ENCODE data around the gene CFAP299.

Gene CFAP299

GRCh38 chr4:80619070-80619674 lies 283.6 kb downstream of the CFAP299 start:
- Histone ChIP-seq H2AFZ (ENCODE audit: low read length) (no peak overlapping the region), H4K20me1 (ENCODE audit: insufficient read depth, low read length) (no peaks in the 10 kb centered on the region), H3K9me2 (replicated peaks; ENCODE audit: insufficient read depth, low read length) (no peaks in the 10 kb centered on the region), H3K27me3 (replicated peaks; ENCODE audit: insufficient read depth, low read length) (no peaks in the 10 kb centered on the region), H3K4me1 (ENCODE audit: low read length) (no peaks in the 10 kb centered on the region), H3K4me2 (ENCODE audit: low read depth, low read length) (no peak overlapping the region), H3K9ac (ENCODE audit: low read length) (no peak overlapping the region), H3K4me3 (ENCODE audit: low read length) (no peak overlapping the region), H3F3A (ENCODE audit: insufficient read depth, low read length) (no peaks in the 10 kb centered on the region), H3K36me3 (replicated peaks; ENCODE audit: insufficient read depth, low read length) (no peaks in the 10 kb centered on the region), H3K9me3 (replicated peaks; ENCODE audit: insufficient read depth, low read length) (no peaks in the 10 kb centered on the region), H3K27ac (ENCODE audit: low read length) (no peak overlapping the region), H3K79me2 (ENCODE audit: low read length) (no peaks in the 10 kb centered on the region)
- peak; percentile 31 for DNase-seq
- TF ChIP-seq CTCF (IDR thresholded peaks at IDR 0.05; ENCODE audit: low read length) (peak; percentile 39), EZH2phosphoT487 (IDR thresholded peaks at IDR 0.05; ENCODE audit: low read length) (no peak), EZH2 (optimal IDR thresholded peaks at IDR 0.05; ENCODE audit: low read depth, low read length) (no peak)

GRCh38 chr4:80631861-80632260 lies 296.3 kb downstream of the CFAP299 start:
- no peak for TF ChIP-seq CTCF (IDR thresholded peaks at IDR 0.05; ENCODE audit: low read length)
- no peak for TF ChIP-seq EZH2phosphoT487 (IDR thresholded peaks at IDR 0.05; ENCODE audit: low read length)
- no peak for TF ChIP-seq EZH2 (optimal IDR thresholded peaks at IDR 0.05; ENCODE audit: low read depth, low read length)
- DNase-seq, result no peak
- Histone ChIP-seq H3K4me3 (ENCODE audit: low read length) (no peak overlapping the region), H3K79me2 (ENCODE audit: low read length) (no peaks in the 10 kb centered on the region), H3K9me2 (replicated peaks; ENCODE audit: insufficient read depth, low read length) (no peaks in the 10 kb centered on the region), H3K27ac (ENCODE audit: low read length) (no peak overlapping the region), H3K36me3 (replicated peaks; ENCODE audit: insufficient read depth, low read length) (no peaks in the 10 kb centered on the region), H3K4me1 (ENCODE audit: low read length) (no peaks in the 10 kb centered on the region), H3K9me3 (replicated peaks; ENCODE audit: insufficient read depth, low read length) (no peaks in the 10 kb centered on the region), H3K4me2 (ENCODE audit: low read depth, low read length) (no peak overlapping the region), H3K27me3 (replicated peaks; ENCODE audit: insufficient read depth, low read length) (no peaks in the 10 kb centered on the region), H3K9ac (ENCODE audit: low read length) (no peak overlapping the region), H2AFZ (ENCODE audit: low read length) (no peak overlapping the region), H4K20me1 (ENCODE audit: insufficient read depth, low read length) (no peaks in the 10 kb centered on the region), H3F3A (ENCODE audit: insufficient read depth, low read length) (peaks cover 3% of the 10 kb centered on the region; the same call in 1 of the 2 replicates)

- no peaks in the 10 kb centered on the region for H3K4me1 ChIP-seq (ENCODE audit: low read length)
- no peak for DNase-seq
- H3K4me2 ChIP-seq (ENCODE audit: low read depth, low read length), result no peak overlapping the region
- no peaks in the 10 kb centered on the region for H4K20me1 ChIP-seq (ENCODE audit: insufficient read depth, low read length)
- no peaks in the 10 kb centered on the region for H3K79me2 ChIP-seq (ENCODE audit: low read length)
- H3K4me3 ChIP-seq (ENCODE audit: low read length), result no peak overlapping the region
- H2AFZ ChIP-seq (ENCODE audit: low read length), result no peak overlapping the region
- H3K27me3 ChIP-seq (replicated peaks; ENCODE audit: insufficient read depth, low read length), result no peaks in the 10 kb centered on the region
- H3K27ac ChIP-seq (ENCODE audit: low read length), result no peak overlapping the region
- H3K9ac ChIP-seq (ENCODE audit: low read length), result no peak overlapping the region
- TF ChIP-seq EZH2phosphoT487 (IDR thresholded peaks at IDR 0.05; ENCODE audit: low read length) (no peak), CTCF (IDR thresholded peaks at IDR 0.05; ENCODE audit: low read length) (no peak), EZH2 (optimal IDR thresholded peaks at IDR 0.05; ENCODE audit: low read depth, low read length) (no peak)
- peaks cover 3% of the 10 kb centered on the region; the same call in 1 of the 2 replicates for H3F3A ChIP-seq (ENCODE audit: insufficient read depth, low read length)
- no peaks in the 10 kb centered on the region for H3K9me2 ChIP-seq (replicated peaks; ENCODE audit: insufficient read depth, low read length)
- no peaks in the 10 kb centered on the region for H3K9me3 ChIP-seq (replicated peaks; ENCODE audit: insufficient read depth, low read length)
- H3K36me3 ChIP-seq (replicated peaks; ENCODE audit: insufficient read depth, low read length), result no peaks in the 10 kb centered on the region
These were observed 301.7 kb downstream of the CFAP299 start for GRCh38 chr4:80637190-80637589.

Data from MM.1S (cell line).